ENCODE measurements around the gene LPCAT4.

LPCAT4 gene

GRCh38 chr15:34329006-34329405 lies 38.0 kb downstream of the LPCAT4 start:
- ATAC-seq (replicated peaks; ENCODE audit: extremely low read depth, poor library complexity, severe bottlenecking): no peak
- peaks cover 26% of the 10 kb centered on the region for H3K4me1 Mint-ChIP-seq
- peaks cover 3% of the 10 kb centered on the region for H3K36me3 Mint-ChIP-seq (ENCODE audit: insufficient read depth)
- no peaks in the 10 kb centered on the region for H3K9me3 Mint-ChIP-seq
- DNase-seq (ENCODE audit: low spot score in 2 of 2): no peak
- no peak overlapping the region for H3K27ac Mint-ChIP-seq (ENCODE audit: low read depth)
- H3K27me3 Mint-ChIP-seq: no peaks in the 10 kb centered on the region
- no peak overlapping the region for H3K4me3 Mint-ChIP-seq

- H3K4me1 Mint-ChIP-seq: peaks cover 23% of the 10 kb centered on the region
- no peak overlapping the region for H3K4me3 Mint-ChIP-seq
- H3K27me3 Mint-ChIP-seq: no peaks in the 10 kb centered on the region
Measured at GRCh38 chr15:34327906-34328305, 39.1 kb downstream of the LPCAT4 start.

DNA sequence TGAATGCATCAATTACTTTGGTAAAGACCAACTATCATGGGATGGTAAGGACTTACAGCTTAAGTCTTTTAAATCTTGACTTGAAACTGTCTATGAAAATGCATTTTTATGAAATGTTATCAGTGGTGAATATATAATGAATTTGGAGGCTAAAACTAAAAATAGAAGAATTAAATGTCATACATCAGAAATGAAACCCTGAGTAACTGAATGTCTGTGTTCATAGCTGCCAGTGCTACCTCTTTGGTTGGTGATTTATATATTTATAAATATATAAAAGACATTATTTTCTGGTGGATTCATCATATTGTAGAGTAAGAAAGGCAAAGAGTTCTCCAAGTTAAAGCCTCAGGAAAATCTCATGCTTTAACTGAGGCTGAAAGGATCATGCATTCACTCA lies 41.6 kb downstream of the LPCAT4 start:
- Mint-ChIP-seq H3K4me1 (peaks cover 14% of the 10 kb centered on the region), H3K36me3 (ENCODE audit: insufficient read depth) (no peaks in the 10 kb centered on the region), H3K4me3 (no peak overlapping the region), H3K9me3 (no peaks in the 10 kb centered on the region), H3K27ac (ENCODE audit: low read depth) (no peak overlapping the region), H3K27me3 (no peaks in the 10 kb centered on the region)
- ATAC-seq (replicated peaks; ENCODE audit: extremely low read depth, poor library complexity, severe bottlenecking) (no peak), DNase-seq (ENCODE audit: low spot score in 2 of 2) (no peak)

More at GRCh38 chr15:34327906-34328305, 39.1 kb downstream of the LPCAT4 start:
- no peak for ATAC-seq (replicated peaks; ENCODE audit: extremely low read depth, poor library complexity, severe bottlenecking)
- Mint-ChIP-seq H3K9me3 (no peaks in the 10 kb centered on the region), H3K36me3 (ENCODE audit: insufficient read depth) (peaks cover 3% of the 10 kb centered on the region), H3K27ac (ENCODE audit: low read depth) (no peak overlapping the region)
- DNase-seq (ENCODE audit: low spot score in 2 of 2): no peak

DNA sequence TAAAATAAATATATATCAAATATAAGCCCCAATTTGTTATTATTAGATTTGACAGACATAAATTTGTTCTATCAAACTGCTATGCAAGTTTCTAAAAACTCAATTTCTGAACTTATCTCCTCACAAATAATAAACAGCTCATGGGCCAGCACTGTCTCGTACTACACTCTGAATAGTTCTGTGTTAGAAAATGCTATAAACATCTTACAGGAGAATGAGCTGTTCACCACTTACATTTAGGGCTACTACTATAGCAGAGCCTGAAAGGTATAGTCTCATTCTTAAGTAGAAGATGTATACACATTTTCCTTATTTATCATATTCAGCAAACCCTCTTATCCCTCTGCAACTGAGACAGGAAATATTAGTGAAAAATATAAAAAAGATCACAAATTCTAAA lies 42.1 kb downstream of the LPCAT4 start:
- H3K36me3 Mint-ChIP-seq (ENCODE audit: insufficient read depth): no peaks in the 10 kb centered on the region
- H3K4me1 Mint-ChIP-seq: peaks cover 11% of the 10 kb centered on the region
- ATAC-seq (replicated peaks; ENCODE audit: extremely low read depth, poor library complexity, severe bottlenecking): no peak
- no peak overlapping the region for H3K27ac Mint-ChIP-seq (ENCODE audit: low read depth)
- no peak for DNase-seq (ENCODE audit: low spot score in 2 of 2)
- no peak overlapping the region for H3K4me3 Mint-ChIP-seq
- H3K27me3 Mint-ChIP-seq: no peaks in the 10 kb centered on the region
- H3K9me3 Mint-ChIP-seq: no peaks in the 10 kb centered on the region

DNA sequence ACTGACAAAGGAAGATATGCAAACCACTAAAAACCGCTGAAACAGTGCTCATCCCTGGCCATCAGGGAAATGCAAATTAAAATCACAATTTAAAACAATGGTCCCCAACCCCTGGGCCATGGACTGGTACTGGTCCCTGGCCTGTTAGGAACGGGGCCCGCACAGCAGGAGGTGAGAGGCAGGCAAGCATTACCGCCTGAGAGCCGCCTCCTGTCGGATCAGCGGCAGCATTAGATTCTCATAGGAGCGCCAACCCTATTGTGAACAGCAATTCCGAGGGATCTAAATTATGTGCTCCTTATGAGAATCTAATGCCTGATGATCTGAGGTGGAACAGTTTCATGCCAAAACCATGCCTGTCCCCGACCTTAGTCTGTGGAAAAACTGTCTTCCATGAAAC lies 43.8 kb downstream of the LPCAT4 start:
- Mint-ChIP-seq H3K36me3 (ENCODE audit: insufficient read depth) (peaks cover under 1% of the 10 kb centered on the region), H3K27ac (ENCODE audit: low read depth) (no peak overlapping the region), H3K27me3 (no peaks in the 10 kb centered on the region), H3K4me1 (peaks cover 9% of the 10 kb centered on the region), H3K9me3 (no peaks in the 10 kb centered on the region), H3K4me3 (no peak overlapping the region)
- ATAC-seq (replicated peaks; ENCODE audit: extremely low read depth, poor library complexity, severe bottlenecking): no peak
- DNase-seq (ENCODE audit: low spot score in 2 of 2): no peak

GRCh38 chr15:34318277-34319079 lies 48.5 kb downstream of the LPCAT4 start:
- ATAC-seq (replicated peaks; ENCODE audit: extremely low read depth, poor library complexity, severe bottlenecking): peak; percentile 52
- Mint-ChIP-seq H3K27me3 (no peaks in the 10 kb centered on the region), H3K9me3 (no peaks in the 10 kb centered on the region), H3K36me3 (ENCODE audit: insufficient read depth) (peaks cover 6% of the 10 kb centered on the region), H3K27ac (ENCODE audit: low read depth) (peak overlapping the region; percentile 64), H3K4me3 (peak overlapping the region; percentile 84), H3K4me1 (peaks cover 11% of the 10 kb centered on the region)
- DNase-seq (ENCODE audit: low spot score in 2 of 2): no peak

- peaks cover 10% of the 10 kb centered on the region for H3K36me3 Mint-ChIP-seq (ENCODE audit: insufficient read depth)
- H3K4me3 Mint-ChIP-seq: no peak overlapping the region
- H3K27ac Mint-ChIP-seq (ENCODE audit: low read depth): no peak overlapping the region
- no peaks in the 10 kb centered on the region for H3K27me3 Mint-ChIP-seq
- H3K4me1 Mint-ChIP-seq: peaks cover 15% of the 10 kb centered on the region
- no peaks in the 10 kb centered on the region for H3K9me3 Mint-ChIP-seq
- ATAC-seq (replicated peaks; ENCODE audit: extremely low read depth, poor library complexity, severe bottlenecking) (no peak), DNase-seq (ENCODE audit: low spot score in 2 of 2) (no peak)
Measured at GRCh38 chr15:34314491-34315490, 52.2 kb downstream of the LPCAT4 start.

DNA sequence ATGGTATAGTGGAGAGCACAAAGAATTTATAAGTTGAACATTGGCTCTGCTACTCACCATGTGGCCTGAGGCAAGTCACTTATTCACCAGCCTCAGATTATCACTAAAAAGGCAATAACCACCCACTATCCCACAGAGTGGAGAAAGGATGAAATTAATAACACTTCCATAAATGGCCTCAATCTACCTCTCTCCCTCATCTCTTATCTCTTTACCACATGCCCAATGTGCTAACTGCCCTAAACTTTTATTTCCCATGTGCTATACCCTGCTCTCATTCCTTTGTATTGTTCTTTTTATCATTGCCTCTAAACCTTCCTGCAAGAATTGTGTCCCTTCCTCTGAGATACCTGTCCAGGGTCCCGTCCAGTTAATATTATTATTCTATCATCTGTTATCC lies 55.4 kb downstream of the LPCAT4 start:
- Mint-ChIP-seq H3K9me3 (no peaks in the 10 kb centered on the region), H3K4me1 (peaks cover 4% of the 10 kb centered on the region), H3K4me3 (no peak overlapping the region), H3K27me3 (no peaks in the 10 kb centered on the region), H3K27ac (ENCODE audit: low read depth) (no peak overlapping the region), H3K36me3 (ENCODE audit: insufficient read depth) (peaks cover 8% of the 10 kb centered on the region)
- no peak for ATAC-seq (replicated peaks; ENCODE audit: extremely low read depth, poor library complexity, severe bottlenecking)
- no peak for DNase-seq (ENCODE audit: low spot score in 2 of 2)
